Breast epithelium (tissue), 3 donors: ENCODE results near the gene SPIRE1.

Experiments
- POLR2AphosphoS5 ChIP-seq, 3 donors: sonication (generic); formaldehyde crosslinking; IDR thresholded peaks; one replicate each; pipeline ENCODE4 v1.6.1; 2017; ENCODE audit warnings: antibody characterized with exemption in 3 of 3
- TF ChIP-seq, protein P1 (sequence below), 3 donors: fragments of 450-650 bp; IDR thresholded peaks; one replicate each; pipeline ENCODE4 v1.5.1; 2016 to 2017; ENCODE audit warnings: antibody characterized with exemption in 3 of 3, mild to moderate bottlenecking in 3 of 3, moderate library complexity in 3 of 3

DNA sequence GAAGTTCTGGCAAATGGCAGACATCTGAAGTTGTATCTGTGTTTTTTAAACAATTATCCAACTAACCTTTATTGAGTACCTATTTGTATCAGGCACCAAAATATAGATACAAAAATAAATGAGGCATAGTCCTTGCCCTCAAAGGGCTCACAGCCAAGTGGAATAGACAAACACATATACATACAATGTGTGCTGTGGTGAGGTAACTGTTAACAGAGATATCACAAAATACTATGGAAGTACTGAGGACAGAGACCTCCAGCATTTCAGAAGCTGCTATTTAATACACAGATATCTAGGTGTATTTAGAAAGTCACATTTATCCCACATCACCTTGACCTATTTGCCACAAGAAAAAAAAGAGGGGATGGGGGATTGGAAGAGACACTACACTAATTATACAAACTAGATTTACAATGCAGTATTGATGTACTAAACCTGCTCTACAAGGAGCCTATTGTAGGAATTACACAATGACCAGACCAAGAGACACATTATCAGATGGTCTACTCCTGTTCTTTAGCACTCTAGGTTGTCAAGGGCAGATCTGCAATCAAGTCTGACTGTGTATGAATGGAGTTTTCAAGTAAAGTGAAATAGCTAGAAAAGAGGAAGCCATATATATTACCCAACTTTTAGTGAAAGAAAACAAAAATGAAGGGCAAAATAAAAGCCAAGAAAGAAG is 62.2 kb downstream of the SPIRE1 start:
- TF ChIP-seq, protein P1, sequence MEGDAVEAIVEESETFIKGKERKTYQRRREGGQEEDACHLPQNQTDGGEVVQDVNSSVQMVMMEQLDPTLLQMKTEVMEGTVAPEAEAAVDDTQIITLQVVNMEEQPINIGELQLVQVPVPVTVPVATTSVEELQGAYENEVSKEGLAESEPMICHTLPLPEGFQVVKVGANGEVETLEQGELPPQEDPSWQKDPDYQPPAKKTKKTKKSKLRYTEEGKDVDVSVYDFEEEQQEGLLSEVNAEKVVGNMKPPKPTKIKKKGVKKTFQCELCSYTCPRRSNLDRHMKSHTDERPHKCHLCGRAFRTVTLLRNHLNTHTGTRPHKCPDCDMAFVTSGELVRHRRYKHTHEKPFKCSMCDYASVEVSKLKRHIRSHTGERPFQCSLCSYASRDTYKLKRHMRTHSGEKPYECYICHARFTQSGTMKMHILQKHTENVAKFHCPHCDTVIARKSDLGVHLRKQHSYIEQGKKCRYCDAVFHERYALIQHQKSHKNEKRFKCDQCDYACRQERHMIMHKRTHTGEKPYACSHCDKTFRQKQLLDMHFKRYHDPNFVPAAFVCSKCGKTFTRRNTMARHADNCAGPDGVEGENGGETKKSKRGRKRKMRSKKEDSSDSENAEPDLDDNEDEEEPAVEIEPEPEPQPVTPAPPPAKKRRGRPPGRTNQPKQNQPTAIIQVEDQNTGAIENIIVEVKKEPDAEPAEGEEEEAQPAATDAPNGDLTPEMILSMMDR (IDR thresholded peaks at IDR 0.05): no peak
- no peak for TF ChIP-seq POLR2AphosphoS5 (IDR thresholded peaks at IDR 0.05)
